Muscle layer of colon (tissue), 2 donors: ENCODE measurements around the gene RPGRIP1L.

ENCODE experiments used
- H3K27ac ChIP-seq: one replicate; pipeline ENCODE4 v1.7.0; 2013; ENCODE audit warnings: low read depth, mild to moderate bottlenecking, low read length, moderate library complexity
- H3K27me3 ChIP-seq, 2 donors: one replicate each; pipeline ENCODE4 v1.7.0; 2013; ENCODE audit warnings: low read length in 2 of 2, mild to moderate bottlenecking in 2 of 2; ENCODE audit not compliant: insufficient read depth in 2 of 2, control insufficient read depth in 1 of 2
- H3K36me3 ChIP-seq: one replicate; pipeline ENCODE4 v1.7.0; 2013; ENCODE audit warnings: mild to moderate bottlenecking, low read length; ENCODE audit not compliant: insufficient read depth
- H3K4me1 ChIP-seq: one replicate; pipeline ENCODE4 v1.7.0; 2013; ENCODE audit warnings: mild to moderate bottlenecking, low read length; ENCODE audit not compliant: insufficient read depth
- H3K4me3 ChIP-seq, 2 donors: one replicate each; pipeline ENCODE4 v1.7.0; 2013; ENCODE audit warnings: low read length in 2 of 2, low read depth in 1 of 2, mild to moderate bottlenecking in 1 of 2, moderate library complexity in 1 of 2
- H3K9ac ChIP-seq: one replicate; pipeline ENCODE4 v1.7.0; 2013; ENCODE audit warnings: low read length
- H3K9me3 ChIP-seq: one replicate; pipeline ENCODE4 v1.7.0; 2013; ENCODE audit warnings: mild to moderate bottlenecking, low read length
- donor health status: abdominal sarcoma.
- donor health status: Adenocarcinoma of cecum.

The RPGRIP1L gene

GRCh38 chr16:53600126-53600525 lies 103.5 kb downstream of the RPGRIP1L start:
- H3K9me3 ChIP-seq = no peaks in the 10 kb centered on the region
- H3K4me1 ChIP-seq = no peaks in the 10 kb centered on the region
- H3K4me3 ChIP-seq = no peak overlapping the region
- H3K27me3 ChIP-seq = no peaks in the 10 kb centered on the region
- no peaks in the 10 kb centered on the region for H3K36me3 ChIP-seq
- no peak overlapping the region for H3K9ac ChIP-seq
- no peak overlapping the region for H3K27ac ChIP-seq

GRCh38 chr16:53599548-53599947 lies 104.1 kb downstream of the RPGRIP1L start:
- H3K9me3 ChIP-seq = no peaks in the 10 kb centered on the region
- H3K9ac ChIP-seq = no peak overlapping the region
- H3K4me1 ChIP-seq = no peaks in the 10 kb centered on the region
- H3K4me3 ChIP-seq = no peak overlapping the region
- no peaks in the 10 kb centered on the region for H3K27me3 ChIP-seq
- no peak overlapping the region for H3K27ac ChIP-seq
- no peaks in the 10 kb centered on the region for H3K36me3 ChIP-seq

- no peak overlapping the region for H3K9ac ChIP-seq
- H3K27ac ChIP-seq = no peak overlapping the region
- no peaks in the 10 kb centered on the region for H3K9me3 ChIP-seq
- no peak overlapping the region for H3K4me3 ChIP-seq
- no peaks in the 10 kb centered on the region for H3K27me3 ChIP-seq
- H3K36me3 ChIP-seq = no peaks in the 10 kb centered on the region
- H3K4me1 ChIP-seq = no peaks in the 10 kb centered on the region
Observed at GRCh38 chr16:53598511-53599275, 105.0 kb downstream of the RPGRIP1L start.

- Histone ChIP-seq H3K9me3 (no peaks in the 10 kb centered on the region), H3K9ac (no peak overlapping the region), H3K4me3 (no peak overlapping the region), H3K27me3 (no peaks in the 10 kb centered on the region), H3K4me1 (no peaks in the 10 kb centered on the region), H3K36me3 (no peaks in the 10 kb centered on the region), H3K27ac (no peak overlapping the region)
Observed at GRCh38 chr16:53597776-53598175, 105.9 kb downstream of the RPGRIP1L start.

- H3K36me3 ChIP-seq = no peaks in the 10 kb centered on the region
- H3K4me1 ChIP-seq = no peaks in the 10 kb centered on the region
Observed at GRCh38 chr16:53588081-53588648, 115.5 kb downstream of the RPGRIP1L start.

GRCh38 chr16:53583401-53583800 lies 120.3 kb downstream of the RPGRIP1L start:
- no peaks in the 10 kb centered on the region for H3K4me1 ChIP-seq
- no peak overlapping the region for H3K27ac ChIP-seq
- no peak overlapping the region for H3K9ac ChIP-seq
- H3K27me3 ChIP-seq = no peaks in the 10 kb centered on the region
- no peaks in the 10 kb centered on the region for H3K9me3 ChIP-seq
- H3K36me3 ChIP-seq = no peaks in the 10 kb centered on the region
- no peak overlapping the region for H3K4me3 ChIP-seq

More at GRCh38 chr16:53588081-53588648, 115.5 kb downstream of the RPGRIP1L start:
- Histone ChIP-seq H3K27ac (no peak overlapping the region), H3K9ac (no peak overlapping the region), H3K9me3 (no peaks in the 10 kb centered on the region), H3K4me3 (no peak overlapping the region), H3K27me3 (no peaks in the 10 kb centered on the region)

- H3K4me1 ChIP-seq = no peaks in the 10 kb centered on the region
- H3K27ac ChIP-seq = no peak overlapping the region
- H3K9ac ChIP-seq = no peak overlapping the region
- H3K4me3 ChIP-seq = no peak overlapping the region
- H3K9me3 ChIP-seq = no peaks in the 10 kb centered on the region
- no peaks in the 10 kb centered on the region for H3K27me3 ChIP-seq
- no peaks in the 10 kb centered on the region for H3K36me3 ChIP-seq
Observed at GRCh38 chr16:53581784-53582183, 121.9 kb downstream of the RPGRIP1L start.

GRCh38 chr16:53580038-53580802 lies 123.4 kb downstream of the RPGRIP1L start:
- no peak overlapping the region for H3K4me3 ChIP-seq
- H3K27ac ChIP-seq = no peak overlapping the region
- no peaks in the 10 kb centered on the region for H3K9me3 ChIP-seq
- H3K27me3 ChIP-seq = no peaks in the 10 kb centered on the region
- H3K9ac ChIP-seq = no peak overlapping the region
- H3K36me3 ChIP-seq = no peaks in the 10 kb centered on the region
- no peaks in the 10 kb centered on the region for H3K4me1 ChIP-seq

- Histone ChIP-seq H3K4me3 (no peak overlapping the region), H3K9ac (no peak overlapping the region)
Observed at GRCh38 chr16:53576904-53577303, 126.8 kb downstream of the RPGRIP1L start.

GRCh38 chr16:53576210-53576609 lies 127.4 kb downstream of the RPGRIP1L start:
- Histone ChIP-seq H3K4me1 (no peaks in the 10 kb centered on the region), H3K9me3 (no peaks in the 10 kb centered on the region), H3K36me3 (no peaks in the 10 kb centered on the region), H3K27me3 (no peaks in the 10 kb centered on the region), H3K9ac (no peak overlapping the region), H3K4me3 (no peak overlapping the region), H3K27ac (no peak overlapping the region)

More at GRCh38 chr16:53576904-53577303, 126.8 kb downstream of the RPGRIP1L start:
- no peaks in the 10 kb centered on the region for H3K9me3 ChIP-seq
- no peaks in the 10 kb centered on the region for H3K36me3 ChIP-seq
- H3K27me3 ChIP-seq = no peaks in the 10 kb centered on the region
- no peak overlapping the region for H3K27ac ChIP-seq
- H3K4me1 ChIP-seq = no peaks in the 10 kb centered on the region

GRCh38 chr16:53571763-53572162 lies 131.9 kb downstream of the RPGRIP1L start:
- H3K27me3 ChIP-seq = no peaks in the 10 kb centered on the region
- H3K27ac ChIP-seq = no peak overlapping the region
- H3K4me3 ChIP-seq = no peak overlapping the region
- no peaks in the 10 kb centered on the region for H3K4me1 ChIP-seq
- no peaks in the 10 kb centered on the region for H3K36me3 ChIP-seq
- no peak overlapping the region for H3K9ac ChIP-seq
- H3K9me3 ChIP-seq = no peaks in the 10 kb centered on the region
